ENCODE measurements around the gene PMVK.
"Not testable (repeated sequence)": the region's sequence is repeated elsewhere in the genome, so short reads cannot be mapped to it uniquely, and the experiment has no call there.

PMVK gene

GRCh38 chr1:154912755-154913154 lies 23.8 kb downstream of the PMVK start:
- no peak for DNase-seq

- DNase-seq = no peak
Observed at GRCh38 chr1:154911691-154912550, 24.6 kb downstream of the PMVK start.

DNA sequence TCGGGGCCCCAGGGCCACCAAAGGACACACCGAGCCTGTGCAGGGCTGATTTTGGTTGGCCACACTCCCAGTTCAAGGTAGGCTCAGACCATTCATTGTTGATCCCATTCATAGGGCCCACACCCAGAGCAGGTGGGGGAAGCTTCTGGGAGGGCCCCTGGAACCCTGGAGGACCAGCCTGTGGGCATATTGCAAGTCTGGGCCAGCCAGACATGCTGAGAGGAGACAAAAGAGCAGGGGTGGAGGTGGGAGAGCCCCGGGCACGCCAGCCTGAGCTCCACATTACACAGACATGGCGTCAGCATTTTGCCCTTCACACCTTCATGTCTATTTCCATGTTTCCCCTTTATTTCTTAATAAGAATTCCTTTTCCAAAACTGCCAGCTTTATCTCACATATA lies 25.7 kb downstream of the PMVK start:
- no peak for DNase-seq

- DNase-seq = no peak
Observed at GRCh38 chr1:154908937-154909336, 27.6 kb downstream of the PMVK start.

DNA sequence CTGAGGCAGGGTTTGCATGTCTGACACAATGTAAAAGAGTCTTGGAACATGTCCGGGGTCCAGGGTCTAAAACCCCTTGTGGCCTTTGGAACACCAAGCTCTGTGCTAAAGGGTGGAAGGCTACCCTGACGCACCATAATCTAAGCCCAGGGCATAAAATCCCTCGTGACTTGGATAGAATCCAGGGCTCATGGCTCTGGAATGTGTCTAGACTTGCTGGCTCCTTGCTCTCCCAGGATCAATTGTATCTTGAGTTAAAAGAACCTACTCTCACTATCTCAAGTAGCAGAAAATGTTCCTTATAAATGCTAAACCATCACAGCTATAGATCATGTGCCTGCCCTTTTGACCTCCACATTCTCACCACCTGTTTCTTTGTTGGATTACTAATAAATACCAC lies 28.4 kb downstream of the PMVK start:
- not testable (repeated sequence) for DNase-seq

DNA sequence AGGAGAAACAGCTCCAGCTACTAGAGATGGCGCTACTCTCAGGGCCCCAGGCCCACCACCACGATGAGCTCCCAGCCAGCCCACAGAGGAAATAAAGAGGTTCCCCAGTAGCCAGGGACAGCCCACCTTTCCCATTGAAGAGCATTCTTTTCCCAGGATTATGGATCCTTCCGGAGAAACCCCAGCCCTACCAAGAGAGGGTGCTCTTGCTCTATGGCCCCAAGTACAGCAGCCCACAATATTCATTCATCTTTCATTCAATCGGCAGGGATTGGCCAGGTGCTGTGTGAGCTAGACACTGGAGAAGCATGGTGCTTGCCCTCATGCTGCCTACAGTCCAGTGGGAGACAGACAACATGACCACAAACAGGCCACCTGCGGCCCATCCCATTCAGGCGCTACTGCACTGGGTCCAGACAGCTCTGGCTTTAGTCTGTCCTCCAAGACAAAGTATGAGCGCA lies 29.9 kb downstream of the PMVK start:
- DNase-seq = no peak

DNA sequence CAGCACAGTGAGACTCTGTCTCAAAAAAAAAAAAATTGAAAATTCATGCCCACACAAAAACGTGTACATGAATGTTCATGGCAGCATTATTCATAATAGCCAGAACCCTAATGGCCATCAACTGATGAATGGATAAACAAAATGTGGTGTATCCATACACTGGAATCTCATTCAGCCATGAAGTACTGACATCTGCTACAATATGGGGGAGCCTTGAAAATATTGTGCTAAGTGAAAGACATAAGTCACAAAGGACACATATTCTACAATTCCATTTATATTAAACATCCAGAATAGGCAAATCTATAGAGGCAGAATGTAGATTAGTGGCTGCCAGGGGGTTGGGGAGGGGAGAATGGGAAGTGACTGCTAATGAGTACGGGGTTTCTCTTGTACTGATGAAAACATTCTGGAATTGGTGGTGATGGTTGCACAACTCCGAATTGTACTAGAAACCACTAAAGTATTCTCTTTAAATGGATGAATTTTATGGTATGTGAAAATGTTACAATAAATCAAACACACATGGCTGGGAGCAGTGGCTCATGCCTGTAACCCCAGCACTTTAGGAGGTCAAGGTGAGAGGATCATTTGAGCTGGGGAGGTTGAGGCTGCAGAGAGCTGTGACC lies 33.5 kb downstream of the PMVK start:
- no peak for DNase-seq

GRCh38 chr1:154901591-154901990 lies 34.9 kb downstream of the PMVK start:
- DNase-seq = no peak

DNA sequence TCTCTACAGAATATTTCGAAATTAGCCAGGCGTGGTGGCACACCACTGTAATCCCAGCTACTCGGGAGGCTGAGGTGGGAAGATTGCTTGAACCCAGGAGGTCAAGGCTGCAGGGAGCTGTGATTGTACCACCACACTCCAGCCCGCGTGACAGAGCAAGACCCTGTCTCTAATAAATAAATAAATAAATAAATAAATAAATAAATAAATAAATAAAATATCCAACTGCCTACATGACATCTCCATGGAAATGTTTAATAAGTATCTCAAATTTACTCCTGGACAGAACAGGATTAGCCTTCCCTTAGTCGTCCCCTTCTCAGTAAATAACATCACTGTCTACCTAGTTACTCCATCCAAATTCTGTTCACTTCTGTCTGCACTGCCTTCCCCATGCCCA lies 37.5 kb downstream of the PMVK start:
- no peak for DNase-seq

GRCh38 chr1:154896771-154897286 lies 39.7 kb downstream of the PMVK start:
- no peak for DNase-seq

GRCh38 chr1:154895798-154896197 lies 40.7 kb downstream of the PMVK start:
- DNase-seq = no peak

DNA sequence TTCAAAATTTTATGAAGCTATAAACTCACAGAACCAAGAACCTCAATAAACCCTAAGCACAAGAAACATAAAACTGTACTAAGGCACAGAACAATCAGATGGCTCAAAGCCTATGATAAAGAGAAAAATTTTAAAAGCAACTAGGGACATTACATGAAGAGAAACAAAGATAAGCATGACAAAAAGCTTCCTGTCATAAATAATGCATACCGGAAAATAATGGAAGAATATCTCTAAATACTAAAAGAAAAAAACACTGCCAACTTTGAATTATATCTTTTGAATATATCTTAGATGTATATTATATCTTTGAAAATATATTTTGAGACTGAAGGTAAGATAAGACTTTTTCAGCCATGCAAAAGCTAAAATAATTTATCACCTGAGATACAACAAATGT lies 45.1 kb downstream of the PMVK start:
- no peak for DNase-seq

GRCh38 chr1:154888757-154889156 lies 47.8 kb downstream of the PMVK start:
- no peak for DNase-seq

- no peak for DNase-seq
Observed at GRCh38 chr1:154886281-154887015, 50.1 kb downstream of the PMVK start.

DNA sequence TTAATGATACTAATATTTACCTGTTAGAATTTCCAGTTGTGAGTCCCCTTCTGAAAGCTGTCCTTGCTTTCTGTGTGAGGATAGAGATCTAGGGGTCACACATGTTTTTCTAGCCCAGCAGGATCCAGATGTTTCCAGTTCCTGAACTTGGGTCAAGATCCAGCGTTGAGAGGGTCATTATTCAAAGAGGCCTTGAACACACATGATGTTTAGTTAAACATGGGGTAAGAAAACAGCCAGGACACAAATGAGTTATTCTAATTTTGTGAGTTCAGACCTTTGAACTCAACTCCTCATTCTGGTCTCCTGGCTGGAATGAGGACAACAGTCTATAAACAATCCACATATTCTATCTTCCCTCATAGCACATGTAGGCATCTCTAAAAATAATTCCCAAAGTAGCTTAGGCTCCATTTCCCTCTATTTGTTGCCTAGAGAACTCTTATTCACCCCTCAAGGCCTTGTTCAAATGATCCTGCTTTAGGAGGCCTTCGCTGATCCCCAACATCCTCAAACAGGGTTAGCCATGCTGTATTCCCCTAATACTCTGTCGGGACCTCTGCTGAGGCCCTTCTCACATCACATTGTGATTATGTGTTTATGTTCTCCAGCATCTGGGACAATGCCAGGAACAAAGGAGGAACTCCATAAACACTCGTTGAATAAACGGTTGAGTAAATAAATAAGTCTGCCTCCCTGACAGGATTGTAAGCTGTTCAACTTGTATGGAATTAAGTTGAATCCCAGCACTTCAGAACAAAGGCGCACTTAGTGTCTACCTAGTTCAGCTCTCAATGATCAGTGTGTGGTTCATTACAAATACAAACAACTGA lies 51.4 kb downstream of the PMVK start:
- no peak for DNase-seq

- no peak for DNase-seq
Observed at GRCh38 chr1:154883919-154884868, 52.3 kb downstream of the PMVK start.

DNA sequence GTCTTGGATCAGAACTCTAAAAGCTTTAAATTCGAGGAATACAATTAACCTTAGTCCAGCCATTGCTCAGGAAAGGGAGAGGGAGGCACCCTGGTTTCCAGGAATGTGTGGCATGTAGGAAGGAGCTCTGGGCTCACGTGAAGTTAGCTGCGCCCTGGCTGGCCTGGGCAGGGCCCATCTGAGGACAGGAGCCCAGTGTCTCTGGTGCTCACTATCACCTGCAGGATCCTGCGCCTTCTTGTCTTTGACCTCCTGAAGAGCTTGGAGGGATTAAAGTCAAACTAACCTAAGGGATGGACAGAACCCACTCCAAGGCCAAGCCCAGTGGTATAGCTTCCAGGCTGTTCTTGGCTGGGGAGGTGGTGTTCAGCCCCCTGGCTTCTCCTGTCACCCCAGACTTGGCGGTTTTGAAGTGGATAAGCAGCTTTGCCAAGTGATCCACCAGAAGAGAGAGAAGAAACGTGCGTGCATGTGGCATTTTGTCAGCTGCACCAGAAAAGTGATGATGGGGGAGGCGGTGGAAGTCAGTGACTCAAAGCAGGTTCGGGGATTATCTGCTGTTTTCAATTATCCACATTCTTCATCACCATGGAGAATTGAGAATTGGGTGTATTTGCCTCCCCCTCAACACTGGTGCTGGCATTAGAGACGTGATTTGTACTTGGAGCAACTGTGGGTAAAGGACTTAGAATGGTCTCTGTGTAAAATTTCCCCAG lies 54.5 kb downstream of the PMVK start:
- no peak for DNase-seq

DNA sequence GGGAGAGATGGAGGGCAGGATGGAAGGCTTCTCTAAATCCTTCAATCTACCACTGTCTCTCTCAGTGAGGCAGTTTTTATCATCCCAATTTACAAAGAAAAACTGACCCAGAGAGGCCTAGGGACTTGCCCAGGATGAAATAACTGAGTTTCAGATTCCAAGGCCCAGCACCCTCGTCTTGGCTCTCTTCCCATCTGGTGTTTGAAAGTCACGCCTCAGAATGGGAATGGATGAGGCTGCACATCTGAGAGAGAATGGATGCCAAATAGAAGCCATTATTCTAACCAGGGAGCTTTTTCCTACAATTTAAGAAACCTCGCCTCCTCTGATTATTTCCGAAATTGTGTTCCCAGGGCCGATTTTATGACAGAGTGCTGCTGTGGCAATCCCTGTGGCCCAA lies 55.8 kb downstream of the PMVK start:
- no peak for DNase-seq

DNA sequence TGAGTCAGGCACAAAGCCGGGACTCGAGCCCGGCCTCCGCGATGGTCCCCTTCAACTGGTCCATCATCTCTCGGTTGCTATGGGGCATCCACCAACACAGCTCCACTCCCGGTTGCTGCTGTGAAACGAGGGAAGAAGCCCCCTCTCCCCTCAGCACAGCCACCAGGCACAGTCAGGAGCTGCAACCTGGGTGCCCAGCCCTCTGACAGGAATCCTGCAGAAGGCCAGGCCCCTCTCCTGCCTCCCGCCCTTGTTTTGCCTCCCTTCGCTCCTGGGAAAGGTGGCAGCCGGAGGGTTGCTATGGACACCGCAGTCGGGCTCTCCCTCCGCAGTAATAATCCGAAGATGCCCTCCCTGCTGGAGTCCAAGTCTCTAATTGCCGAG lies 57.5 kb downstream of the PMVK start:
- DNase-seq = no peak

DNA sequence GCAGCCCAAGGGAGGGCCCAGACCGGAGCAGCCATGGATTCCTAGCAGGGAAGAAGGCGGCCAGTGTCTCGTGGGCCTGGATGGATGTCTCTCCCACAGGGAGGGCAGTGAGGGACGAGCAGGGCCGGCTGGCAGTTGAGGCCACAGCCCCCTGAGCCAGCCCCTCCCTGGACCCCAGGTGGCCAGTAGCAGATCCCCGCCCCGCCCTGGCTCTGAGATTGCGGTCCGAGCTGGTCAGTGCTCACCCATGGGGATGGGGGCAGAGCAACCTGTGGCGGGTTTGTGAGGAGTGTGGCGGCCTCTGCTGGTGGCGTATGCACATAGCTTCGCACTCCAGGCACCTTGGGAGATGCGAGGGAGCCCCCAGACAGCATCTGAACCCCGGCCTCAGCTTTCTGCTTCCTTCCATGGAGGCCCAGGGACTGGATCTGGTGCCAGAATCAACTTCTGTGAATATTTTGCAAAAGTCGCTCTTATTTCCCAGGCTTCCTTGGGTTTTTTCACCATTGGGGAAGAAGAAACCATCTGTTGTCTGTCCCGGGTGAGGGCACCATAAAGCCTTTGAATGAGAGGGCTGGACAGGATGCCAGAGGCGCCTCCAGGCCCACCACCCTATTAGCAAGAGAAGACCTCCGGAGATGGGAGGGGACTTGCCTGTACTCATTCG lies 58.0 kb downstream of the PMVK start:
- DNase-seq = peak; percentile 86
